A549 (cell line): ENCODE results near the gene IL2RA. TPM values are rescaled to one million over a fixed set of nuclear protein-coding genes. Genes with fewer than 3 reads are reported as not detected.

Source experiments
- ATAC-seq, 2 experiments: fragments of 200-7000 bp in 1 of 2; fragments of >200 bp in 1 of 2; cut with Nextera tagmentation in 1 of 2; cut with Tn5 transposase in 1 of 2; 3 replicates each; pipeline versions ENCODE4 v1.8.0 to v1.9.1; 2018 to 2020; ENCODE audit warnings: mild to moderate bottlenecking in 1 of 2, moderate library complexity in 1 of 2
- CTCF ChIA-PET: fragments of 300-600 bp; sonication (Branson Sonifier 250); formaldehyde crosslinking; extraction: SDS; loops from one replicate; lab custom pipeline; 2021; ENCODE audit warnings: antibody characterized with exemption, inconsistent platforms; lab: Yijun Ruan, JAX
- POLR2A ChIA-PET: fragments of 350-600 bp; formaldehyde crosslinking; extraction: SDS; loops from one replicate; lab custom pipeline; 2021; ENCODE audit warnings: antibody characterized with exemption, inconsistent platforms; lab: Yijun Ruan, JAX
- DNase-seq, 2 experiments: peaks; one replicate each; pipeline versions ENCODE4 v3.0.0 to v3.0.0-alpha.2; 2011 to 2016; ENCODE audit warnings: low read depth in 1 of 2, low spot score in 1 of 2
- FAIRE-seq: peaks from 2 replicates; lab custom pipeline; 2011; peaks lifted over from hg19 to GRCh38; lab: Jason Lieb, UNC
- H3K27ac ChIP-seq, 2 experiments: fragments of >200 bp; sonication (Bioruptor Twin); formaldehyde crosslinking; 3 replicates each; pipeline ENCODE4 v1.5.1; 2016 to 2017
- H3K4me1 ChIP-seq: fragments of >200 bp; sonication (Bioruptor Twin); formaldehyde crosslinking; 3 replicates; pipeline ENCODE4 v1.6.1; 2016
- H3K4me2 ChIP-seq: fragments of >200 bp; sonication (Bioruptor Twin); formaldehyde crosslinking; 3 replicates; pipeline ENCODE4 v1.6.1; 2016
- H3K4me3 ChIP-seq: fragments of >200 bp; sonication (Bioruptor Twin); formaldehyde crosslinking; 3 replicates; pipeline ENCODE4 v1.5.1; 2016
- H3K9me3 ChIP-seq: fragments of >200 bp; sonication (Bioruptor Twin); formaldehyde crosslinking; 3 replicates; pipeline ENCODE4 v1.6.1; 2016
- BCL3 ChIP-seq: fragments of >200 bp; sonication (Bioruptor Twin); formaldehyde crosslinking; IDR thresholded peaks from 3 replicates; pipeline ENCODE4 v1.6.1; 2016
- CBX2 ChIP-seq: fragments of 200-600 bp; sonication (generic); IDR thresholded peaks from 2 replicates; pipeline ENCODE4 v1.6.1; 2016; ENCODE audit warnings: low read depth, mild to moderate bottlenecking, borderline replicate concordance
- CBX8 ChIP-seq: fragments of 200-600 bp; sonication (generic); IDR thresholded peaks from 2 replicates; pipeline ENCODE4 v1.6.1; 2016
- EHF ChIP-seq: fragments of 250-450 bp; sonication (Bioruptor Pico); IDR thresholded peaks from 2 replicates; pipeline ENCODE4 v1.5.0; 2020; ENCODE audit warnings: mild to moderate bottlenecking
- ELK1 ChIP-seq: fragments of 150-350 bp; IDR thresholded peaks from 2 replicates; pipeline ENCODE4 v1.6.1; 2014; ENCODE audit warnings: low read depth, mild to moderate bottlenecking, low read length
- FOSL2 ChIP-seq, 2 experiments: fragments of 450-650 bp in 1 of 2; fragments of >200 bp in 1 of 2; sonication (Bioruptor Twin) in 1 of 2; formaldehyde crosslinking; IDR thresholded peaks; 2 replicates each; pipeline versions ENCODE4 v1.5.0 to v1.6.1; 2016 to 2020; ENCODE audit warnings: mild to moderate bottlenecking in 1 of 2, moderate library complexity in 1 of 2
- HEYL ChIP-seq: fragments of 250-450 bp; sonication (Bioruptor Pico); IDR thresholded peaks from 2 replicates; pipeline ENCODE4 v1.8.0; 2021; ENCODE audit warnings: mild to moderate bottlenecking, moderate library complexity
- HMGXB4 ChIP-seq: fragments of 250-450 bp; sonication (Bioruptor Pico); IDR thresholded peaks from 2 replicates; pipeline ENCODE4 v1.5.0; 2021; ENCODE audit warnings: mild to moderate bottlenecking, moderate library complexity, borderline replicate concordance
- HOXA7 ChIP-seq: fragments of 250-450 bp; sonication (Bioruptor Pico); IDR thresholded peaks from 2 replicates; pipeline ENCODE4 v1.5.0; 2020; ENCODE audit warnings: mild to moderate bottlenecking, moderate library complexity
- HOXB13 ChIP-seq: fragments of 250-450 bp; sonication (Bioruptor Pico); IDR thresholded peaks from 2 replicates; pipeline ENCODE4 v1.5.0; 2020; ENCODE audit warnings: low read depth, mild to moderate bottlenecking, moderate library complexity
- HOXB5 ChIP-seq: fragments of 250-450 bp; sonication (Bioruptor Pico); IDR thresholded peaks from 2 replicates; pipeline ENCODE4 v1.5.0; 2020; ENCODE audit warnings: mild to moderate bottlenecking, moderate library complexity
- MAZ ChIP-seq: fragments of 150-350 bp; IDR thresholded peaks from 2 replicates; pipeline ENCODE4 v1.6.1; 2014; ENCODE audit warnings: antibody characterized with exemption, low read depth, low read length, borderline replicate concordance
- NPAS2 ChIP-seq: fragments of 250-450 bp; sonication (Bioruptor Pico); IDR thresholded peaks from 2 replicates; pipeline ENCODE4 v1.8.0; 2022; ENCODE audit warnings: mild to moderate bottlenecking, moderate library complexity, borderline replicate concordance
- NR3C1 ChIP-seq: fragments of >200 bp; sonication (Bioruptor Twin); formaldehyde crosslinking; IDR thresholded peaks from 3 replicates; pipeline ENCODE4 v1.6.1; 2017
- POLR2A ChIP-seq: IDR thresholded peaks from 2 replicates; pipeline ENCODE4 v1.6.1; 2012; ENCODE audit warnings: mild to moderate bottlenecking, low read length
- POLR2AphosphoS2 ChIP-seq: conservative IDR thresholded peaks from 2 replicates; pipeline ENCODE4 v1.6.1; 2012; ENCODE audit warnings: low read length, improper control_type of control experiment, inconsistent platforms
- RAD21 ChIP-seq, 2 experiments: fragments of >200 bp in 1 of 2; sonication (Bioruptor Twin) in 1 of 2; formaldehyde crosslinking in 1 of 2; IDR thresholded peaks in 1 of 2; conservative IDR thresholded peaks in 1 of 2; 2 replicates in 1 of 2; 3 replicates in 1 of 2; pipeline ENCODE4 v1.6.1; 2012 to 2018; ENCODE audit warnings: inconsistent platforms in 1 of 2
- RARB ChIP-seq: fragments of 250-450 bp; sonication (Bioruptor Pico); IDR thresholded peaks from 2 replicates; pipeline ENCODE4 v1.8.0; 2021; ENCODE audit warnings: mild to moderate bottlenecking, moderate library complexity
- RCOR1 ChIP-seq: fragments of 150-350 bp; IDR thresholded peaks from 2 replicates; pipeline ENCODE4 v1.6.1; 2014; ENCODE audit warnings: antibody characterized with exemption, low read length, low read depth
- RFX5 ChIP-seq: fragments of 450-650 bp; IDR thresholded peaks from 2 replicates; pipeline ENCODE4 v1.7.1; 2014; ENCODE audit warnings: antibody characterized with exemption, mild to moderate bottlenecking, moderate library complexity
- RNF2 ChIP-seq: fragments of 200-600 bp; sonication (generic); IDR thresholded peaks from 2 replicates; pipeline ENCODE4 v1.6.1; 2016; ENCODE audit warnings: low read depth, mild to moderate bottlenecking, antibody characterized with exemption, moderate library complexity, borderline replicate concordance
- SREBF2 ChIP-seq: fragments of 450-650 bp; IDR thresholded peaks from 2 replicates; pipeline ENCODE4 v1.6.1; 2014; ENCODE audit warnings: mild to moderate bottlenecking, moderate library complexity
- USF2 ChIP-seq: fragments of 450-650 bp; IDR thresholded peaks from 2 replicates; pipeline ENCODE4 v1.6.1; 2014; ENCODE audit warnings: antibody characterized with exemption
- ZFP36 ChIP-seq: fragments of 450-650 bp; IDR thresholded peaks from 2 replicates; pipeline ENCODE4 v1.6.1; 2014; ENCODE audit warnings: borderline replicate concordance; ENCODE audit not compliant: partially characterized antibody
- ZNF302 ChIP-seq: fragments of 250-450 bp; sonication (Bioruptor Pico); IDR thresholded peaks from 2 replicates; pipeline ENCODE4 v1.9.0; 2021; ENCODE audit warnings: inconsistent platforms, mild to moderate bottlenecking, moderate library complexity
- WGBS: methylation state at CpG from one replicate; pipeline ENCODE4 v1.1.6; 2017; ENCODE audit errors: missing lambda C conversion rate; 5-methylcytosine and 5-hydroxymethylcytosine counted together
- polyA plus RNA-seq, 4 experiments: library from polyadenylated mRNA; depleted of rRNA in 3 of 4; stranded (reverse); fragments of >200 nt; fragmentation: RNase III in 1 of 4; extraction: RNeasy Plus Mini Kit Qiagen cat#74134 plus additional on column Dnase treatment in 1 of 4; gene quantifications; 2 replicates in 3 of 4; 3 replicates in 1 of 4; pipeline ENCODE4 v1.2.3, GENCODE V29; 2011 to 2017
- TF ChIP-seq, protein P1 (sequence below): IDR thresholded peaks from 2 replicates; pipeline ENCODE4 v1.6.1; 2012

The IL2RA gene
- polyA plus RNA-seq, 2 of the 4 experiments (the other 2 are of a cell fraction) = not detected

- ATAC-seq = no peak
- H3K9me3 ChIP-seq = no peaks in the 10 kb centered on the region
- TF ChIP-seq ZNF302 (CRISPR knock-in tag) (no peak), FOSL2 (IDR thresholded peaks at IDR 0.05) (no peak), FOSL2 (CRISPR knock-in tag; IDR thresholded peaks at IDR 0.05) (no peak), HEYL (CRISPR knock-in tag) (no peak), POLR2AphosphoS2 (no peak), ELK1 (no peak), RARB (CRISPR knock-in tag) (no peak), SREBF2 (no peak), EHF (CRISPR knock-in tag) (no peak), RFX5 (no peak), HMGXB4 (CRISPR knock-in tag) (no peak), CBX2 (no peak)
- TF ChIP-seq, protein P1, sequence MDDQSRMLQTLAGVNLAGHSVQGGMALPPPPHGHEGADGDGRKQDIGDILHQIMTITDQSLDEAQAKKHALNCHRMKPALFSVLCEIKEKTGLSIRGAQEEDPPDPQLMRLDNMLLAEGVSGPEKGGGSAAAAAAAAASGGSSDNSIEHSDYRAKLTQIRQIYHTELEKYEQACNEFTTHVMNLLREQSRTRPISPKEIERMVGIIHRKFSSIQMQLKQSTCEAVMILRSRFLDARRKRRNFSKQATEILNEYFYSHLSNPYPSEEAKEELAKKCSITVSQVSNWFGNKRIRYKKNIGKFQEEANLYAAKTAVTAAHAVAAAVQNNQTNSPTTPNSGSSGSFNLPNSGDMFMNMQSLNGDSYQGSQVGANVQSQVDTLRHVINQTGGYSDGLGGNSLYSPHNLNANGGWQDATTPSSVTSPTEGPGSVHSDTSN = no peak
- TF ChIP-seq, all 56 proteins: peak for 0
- CTCF ChIA-PET = no interaction called here
- POLR2A ChIA-PET = no interaction called here
- no peaks in the 10 kb centered on the region for H3K4me1 ChIP-seq
- FAIRE-seq (no peak), DNase-seq (no peak)
- H3K27ac ChIP-seq = no peak overlapping the region
- H3K4me3 ChIP-seq = no peak overlapping the region
- WGBS = 57% methylated on average over 9 of the region's 9 CpGs
- H3K4me2 ChIP-seq = no peak overlapping the region
These were observed 78.4 kb downstream of the IL2RA start for GRCh38 chr10:5983774-5984173.

DNA sequence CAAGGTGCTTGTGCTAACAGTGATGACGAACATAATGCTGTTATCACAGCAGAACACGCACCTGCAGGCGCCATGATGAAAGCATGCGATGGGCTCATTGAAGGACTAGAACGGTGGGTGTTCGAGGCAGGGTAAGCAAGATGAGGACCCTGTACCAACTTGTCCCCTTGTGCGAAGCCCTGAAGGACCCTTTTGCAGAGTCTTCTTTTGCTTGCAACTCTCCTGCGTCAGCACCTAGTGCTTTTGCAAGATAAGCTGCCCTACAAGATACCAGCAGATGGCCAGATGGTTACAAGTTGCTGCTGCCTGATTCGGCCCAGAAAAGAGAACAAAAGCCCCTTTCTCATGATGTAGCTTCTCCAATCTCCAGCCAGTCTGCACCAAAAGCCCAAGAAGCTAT lies 80.6 kb downstream of the IL2RA start:
- no peaks in the 10 kb centered on the region for H3K9me3 ChIP-seq
- ATAC-seq (no peak), FAIRE-seq (no peak), DNase-seq (no peak)
- ChIA-PET CTCF (interaction anchor here (1.2 kb wide), 1 partner anchor 221 kb away, joined by 3 read pairs; the partner anchor contains the start of gene PFKFB3), POLR2A (no interaction called here)
- H3K4me2 ChIP-seq = no peak overlapping the region
- TF ChIP-seq MAZ (no peak), RAD21 (conservative IDR thresholded peaks at IDR 0.05 in 1 of 2, IDR thresholded peaks at IDR 0.05 in 1 of 2) (no peak), ZFP36 (no peak), POLR2A (no peak), NPAS2 (no peak), BCL3 (no peak), HOXA7 (CRISPR knock-in tag) (no peak), SREBF2 (no peak), RCOR1 (no peak), HMGXB4 (CRISPR knock-in tag) (no peak), HOXB5 (no peak), ELK1 (no peak), NR3C1 (no peak), CBX8 (no peak), RNF2 (no peak), USF2 (no peak), FOSL2 (IDR thresholded peaks at IDR 0.05) (no peak), FOSL2 (CRISPR knock-in tag; IDR thresholded peaks at IDR 0.05) (no peak), HOXB13 (CRISPR knock-in tag) (no peak)
- no peak overlapping the region for H3K27ac ChIP-seq
- H3K4me1 ChIP-seq = 0 out of 3 replicates have a peak, but pooled peaks cover 4% of the 10 kb centered on the region
- H3K4me3 ChIP-seq = no peak overlapping the region
- WGBS = 67% methylated on average over 9 of the region's 9 CpGs
